Skeletal muscle cell (primary cell): Measurements from ENCODE around the gene MAPKAPK2.

Experiments used
- DNase-seq: peaks from one replicate; pipeline ENCODE4 v3.0.0-alpha.2; 2010; ENCODE audit warnings: low read depth
- H3K4me3 ChIP-seq: 2 replicates; pipeline ENCODE4 v1.5.1; 2011; ENCODE audit warnings: low read depth, mild to moderate bottlenecking, control low read depth, low read length, moderate library complexity

Gene MAPKAPK2

DNA sequence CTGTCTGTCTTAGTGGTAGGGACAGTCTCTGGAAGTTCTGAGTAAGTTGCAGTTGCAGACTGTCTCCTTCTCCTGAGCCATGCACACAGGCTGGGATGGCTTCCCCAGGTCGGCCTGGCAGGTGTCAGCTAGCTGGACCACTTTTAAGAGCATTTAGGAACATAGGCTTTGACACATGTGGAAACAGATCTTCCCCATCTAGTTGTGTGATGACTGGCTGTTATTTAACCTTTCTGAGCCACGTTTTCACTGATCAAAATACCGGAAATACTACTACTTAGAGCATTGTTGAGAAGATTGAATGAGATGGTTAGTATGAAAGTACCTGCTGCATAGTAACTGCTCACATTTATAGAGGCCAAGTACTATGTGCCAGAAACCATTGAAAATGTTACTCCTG, 6.2 kb upstream of the MAPKAPK2 start:
- H3K4me3 ChIP-seq = no peak overlapping the region
- DNase-seq = no peak

DNA sequence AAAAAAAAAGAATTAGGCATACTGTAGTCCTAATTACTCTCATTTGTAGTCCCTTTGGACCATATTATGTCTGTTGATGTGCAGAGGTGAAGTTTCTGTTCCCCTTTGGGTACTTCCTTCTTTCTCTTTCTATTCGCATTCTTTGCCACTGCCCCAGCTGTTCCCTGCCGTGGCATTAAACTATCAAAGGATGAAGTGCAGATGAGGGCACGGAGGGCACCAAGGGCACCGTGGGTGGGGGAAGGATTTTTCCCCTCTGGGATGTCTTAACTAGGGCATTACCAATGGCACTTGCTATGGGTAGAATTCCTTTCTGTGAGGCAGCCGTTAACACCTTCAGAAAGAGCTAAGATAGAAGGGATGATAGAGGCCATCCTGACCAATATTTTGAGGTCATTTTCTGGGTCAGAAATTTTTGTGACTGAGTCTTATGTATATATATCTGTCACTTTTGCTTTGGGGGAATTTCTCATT, 4.9 kb upstream of the MAPKAPK2 start:
- no peak for DNase-seq
- no peak overlapping the region for H3K4me3 ChIP-seq

DNA sequence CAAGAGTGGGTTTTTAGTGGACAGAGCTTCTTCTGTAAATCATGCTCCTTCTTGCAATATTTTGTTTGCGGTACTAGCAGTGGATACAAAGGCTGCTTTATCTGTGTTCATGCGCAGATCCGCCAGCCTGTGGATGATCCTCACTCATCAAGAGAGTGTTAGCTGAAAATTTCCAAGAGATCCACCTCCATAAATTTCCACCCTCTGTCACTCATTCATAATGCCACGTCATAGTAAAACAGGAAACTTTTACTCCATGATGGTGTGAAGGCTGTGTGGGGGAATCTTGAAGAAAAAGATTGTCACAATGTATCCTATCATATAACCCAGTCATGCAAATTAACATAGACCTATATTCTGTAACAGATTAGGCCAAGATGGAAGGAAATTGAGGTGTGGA, 4.4 kb upstream of the MAPKAPK2 start:
- DNase-seq = no peak
- no peak overlapping the region for H3K4me3 ChIP-seq

DNA sequence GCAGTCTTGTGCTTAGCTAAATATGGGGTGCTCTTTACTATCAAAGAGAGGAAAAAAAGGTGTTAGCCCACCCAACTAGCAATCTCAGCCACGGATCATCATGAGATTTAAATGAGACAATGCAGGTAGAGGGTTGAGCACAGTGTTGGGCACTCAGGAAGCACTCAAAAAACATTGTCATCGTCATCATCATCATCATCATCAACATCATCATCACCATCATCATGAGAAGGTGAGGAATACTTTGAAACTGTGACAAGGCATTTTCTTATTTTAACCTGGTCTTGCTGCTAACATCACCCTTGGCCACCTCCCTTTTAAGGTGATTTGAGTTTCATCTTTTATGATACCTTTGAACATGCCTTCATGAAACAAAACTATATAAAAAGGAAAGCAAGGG, 3.3 kb upstream of the MAPKAPK2 start:
- DNase-seq = no peak
- H3K4me3 ChIP-seq = no peak overlapping the region

DNA sequence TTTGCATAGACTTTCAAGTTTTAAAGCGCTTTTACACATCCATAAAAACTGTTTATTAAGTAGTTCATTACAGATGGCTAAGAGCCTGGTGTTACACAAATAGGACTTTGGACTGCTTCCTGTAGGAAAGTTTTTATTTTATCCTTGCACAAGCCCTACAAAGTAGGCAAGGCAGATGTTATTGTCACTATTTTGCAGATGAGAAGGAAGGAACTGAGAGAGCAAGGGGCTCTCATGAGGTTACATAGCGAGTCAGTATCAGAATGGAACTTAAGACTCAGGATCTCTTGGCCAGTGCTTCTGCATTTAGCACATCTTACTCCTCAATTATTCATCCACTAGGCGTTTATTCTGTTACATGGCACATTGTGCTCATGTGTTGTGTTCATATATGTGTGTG, 2.6 kb upstream of the MAPKAPK2 start:
- H3K4me3 ChIP-seq = no peak overlapping the region
- no peak for DNase-seq

DNA sequence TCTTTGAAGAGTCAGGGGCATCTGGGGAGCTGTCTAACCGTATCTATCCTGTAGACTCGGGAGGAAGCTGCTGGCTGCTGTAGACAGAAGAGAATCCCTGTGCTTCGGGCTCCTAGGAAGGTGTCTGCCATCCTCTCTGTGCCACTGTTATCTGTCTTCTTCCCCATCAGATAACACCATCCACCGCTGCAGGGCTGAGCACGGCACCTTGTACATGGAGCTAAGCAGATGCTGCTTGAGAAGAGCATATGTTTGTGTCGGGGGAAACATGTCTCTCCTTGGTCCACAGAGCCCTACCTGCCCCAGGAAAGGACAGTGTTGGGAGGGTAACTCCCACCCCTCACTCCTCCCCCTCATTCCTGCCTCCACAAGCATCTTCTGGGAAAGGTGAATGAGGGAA, 1.4 kb upstream of the MAPKAPK2 start:
- DNase-seq = no peak
- no peak overlapping the region for H3K4me3 ChIP-seq

DNA sequence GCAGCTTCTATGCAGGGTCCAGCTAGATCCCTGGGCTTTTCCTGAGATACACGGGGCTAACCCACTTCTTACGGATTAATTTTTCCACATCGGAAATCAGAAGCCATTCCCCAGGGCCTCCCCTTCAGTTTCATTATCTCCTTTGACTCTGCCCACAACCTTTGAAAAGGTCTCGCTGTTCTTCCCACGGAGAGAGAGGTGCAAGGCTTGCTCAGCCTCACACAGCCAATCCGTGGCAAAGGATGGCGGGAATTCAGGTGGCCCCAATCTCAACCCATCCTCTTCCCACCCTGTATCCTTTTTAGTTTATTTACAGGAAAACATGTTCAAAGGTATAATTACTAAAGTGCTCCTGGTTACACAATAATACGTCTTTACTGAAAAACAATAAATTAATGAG, 702 bp upstream of the MAPKAPK2 start:
- no peak for DNase-seq
- peak overlapping the region; percentile 59 for H3K4me3 ChIP-seq

DNA sequence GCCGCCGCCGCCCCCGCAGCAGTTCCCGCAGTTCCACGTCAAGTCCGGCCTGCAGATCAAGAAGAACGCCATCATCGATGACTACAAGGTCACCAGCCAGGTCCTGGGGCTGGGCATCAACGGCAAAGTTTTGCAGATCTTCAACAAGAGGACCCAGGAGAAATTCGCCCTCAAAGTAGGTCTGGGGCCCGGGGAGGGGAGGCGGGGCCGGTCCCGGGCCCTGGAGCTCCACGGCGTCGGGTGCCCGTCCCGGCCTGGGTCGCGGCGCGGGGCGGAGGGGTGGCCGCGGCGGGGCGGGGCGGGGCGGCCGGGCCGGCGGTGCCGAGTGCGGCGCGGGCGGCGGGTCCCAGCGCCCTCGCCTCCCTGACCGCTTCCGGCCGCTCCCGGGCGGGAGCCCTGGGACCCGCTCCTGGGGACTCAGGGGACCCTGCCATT, 646 bp downstream of the MAPKAPK2 start:
- H3K4me3 ChIP-seq = peak overlapping the region; percentile 75
- no peak for DNase-seq

DNA sequence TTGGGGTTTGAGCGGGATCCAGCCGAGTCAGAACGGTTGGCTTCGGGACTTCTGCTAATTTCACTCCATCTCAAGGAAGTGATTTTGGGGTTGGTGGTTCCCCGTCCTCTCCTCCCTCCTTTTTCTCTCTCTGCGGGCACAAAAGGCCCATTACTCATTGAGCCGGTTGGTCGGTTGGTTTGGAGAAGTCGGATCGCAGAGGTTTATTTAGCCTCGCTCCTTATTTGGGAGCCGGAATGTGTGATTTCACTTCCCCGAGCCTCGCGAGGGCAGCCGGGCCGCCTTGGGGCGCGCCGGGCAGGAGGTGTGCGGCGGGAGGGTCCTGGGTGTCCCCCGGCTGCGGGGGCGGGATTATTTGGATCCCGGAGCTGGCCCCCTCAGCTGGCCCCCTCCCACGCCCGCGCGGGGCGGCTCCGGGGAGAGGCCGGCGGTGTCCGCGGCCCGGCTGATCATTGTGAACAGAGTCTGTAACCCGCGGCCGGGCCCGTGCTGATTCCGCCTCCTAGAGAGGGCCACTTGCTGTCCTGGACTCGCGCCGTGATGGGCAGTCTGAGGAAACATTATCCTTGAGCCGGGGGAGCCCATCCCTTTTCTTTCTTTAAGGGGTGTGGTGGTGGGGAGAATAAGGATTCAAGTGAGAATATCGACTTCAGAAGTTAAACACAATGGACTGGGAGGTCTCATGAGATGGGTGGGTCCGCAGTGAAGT, 1.2 kb downstream of the MAPKAPK2 start:
- no peak for DNase-seq
- peak overlapping the region; percentile 75 for H3K4me3 ChIP-seq

DNA sequence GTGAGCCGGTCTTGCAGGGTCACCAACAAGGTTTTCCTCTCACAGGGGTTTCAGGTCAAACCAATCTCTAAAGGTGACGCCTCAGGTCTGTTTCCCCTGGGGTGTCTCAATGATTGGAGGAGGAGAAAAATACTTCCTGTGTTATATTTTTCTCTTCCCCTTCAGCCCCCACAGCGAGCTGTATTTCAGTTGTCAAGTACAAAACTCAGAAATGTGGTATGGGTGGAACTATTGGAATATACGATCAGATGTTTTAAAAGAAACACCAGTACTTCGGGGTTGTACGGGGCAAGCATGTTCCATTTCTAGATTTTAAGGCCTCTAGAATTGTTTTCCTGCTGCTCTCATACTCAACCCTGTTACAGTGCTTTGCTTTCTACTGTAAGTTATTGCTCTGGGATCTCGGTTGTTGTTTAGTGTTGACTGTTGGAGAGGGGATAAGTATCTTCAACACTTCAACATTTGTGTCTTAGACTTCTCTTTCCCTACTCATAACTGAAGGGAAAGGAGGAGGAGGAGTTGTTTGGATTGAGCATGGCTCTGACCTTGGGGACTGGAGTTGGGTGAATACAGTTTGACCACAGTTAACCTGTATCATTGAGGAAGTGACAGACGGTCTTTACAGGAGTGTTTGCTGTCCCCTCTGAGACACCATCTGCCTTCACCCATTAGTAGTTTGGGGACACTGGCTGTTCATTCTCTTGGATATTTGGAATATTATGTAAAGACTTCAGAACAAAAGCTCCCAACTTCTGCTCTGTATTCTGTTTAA, 2.0 kb downstream of the MAPKAPK2 start:
- DNase-seq = no peak

DNA sequence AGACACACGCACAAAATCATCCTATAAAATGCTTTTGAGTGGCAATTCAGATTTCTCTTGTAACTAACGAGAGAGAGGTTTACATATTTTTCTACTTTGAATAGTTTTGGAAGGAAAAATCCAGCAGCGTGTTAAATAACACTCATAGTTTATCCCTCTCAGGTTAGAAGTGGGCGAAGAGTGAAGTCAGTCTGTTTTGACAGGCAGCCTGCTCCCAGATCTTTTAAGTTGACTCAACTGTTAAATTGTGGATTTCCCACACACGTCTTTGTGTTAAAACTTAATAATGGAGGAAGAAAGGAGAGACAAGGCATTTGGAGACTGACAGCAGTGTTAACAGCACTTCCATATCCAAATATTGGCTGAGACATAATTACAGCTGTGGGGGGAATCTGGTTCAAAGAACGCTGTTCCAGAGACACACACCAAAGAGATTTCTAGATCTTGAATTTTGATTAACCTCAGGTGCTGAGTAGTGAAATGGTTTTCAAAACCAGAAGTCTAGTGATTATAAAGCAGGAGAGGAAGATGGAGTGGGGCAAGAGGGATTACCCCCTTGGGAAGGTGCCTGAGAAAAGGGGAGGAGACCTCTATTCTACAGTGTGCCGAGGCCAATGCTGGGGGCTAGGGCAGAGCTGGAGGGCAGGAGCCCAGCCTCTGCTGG, 2.7 kb downstream of the MAPKAPK2 start:
- no peak for DNase-seq
- H3K4me3 ChIP-seq = peak overlapping the region; percentile 75

More for the DNA sequence above, 2.0 kb downstream of the MAPKAPK2 start:
- peak overlapping the region; percentile 75 for H3K4me3 ChIP-seq

DNA sequence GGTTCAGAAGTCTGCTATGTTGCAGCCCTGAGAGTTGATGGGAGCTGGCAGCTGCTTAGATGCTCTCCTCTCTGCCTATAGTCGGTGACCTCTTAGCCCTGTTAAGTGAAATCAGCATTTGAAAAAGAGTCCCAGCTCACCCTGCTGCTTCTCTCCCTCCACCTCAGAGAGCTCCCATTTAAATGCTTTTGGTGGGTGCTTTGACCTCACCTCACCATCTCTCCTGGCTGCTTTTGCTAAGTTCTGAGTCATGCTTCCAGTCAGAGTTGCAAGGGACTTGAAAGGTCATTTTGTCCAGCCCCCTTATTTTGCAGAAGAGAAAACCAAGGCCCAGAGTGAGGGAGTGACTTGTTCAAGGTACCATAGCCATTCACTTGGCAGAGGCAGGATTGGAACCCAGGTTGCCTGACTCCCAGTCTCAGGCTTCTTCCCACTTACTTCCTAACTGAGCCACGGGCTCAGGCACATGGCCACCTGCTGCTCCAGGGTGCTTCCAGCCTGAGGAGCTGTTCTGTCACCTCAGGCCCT, 3.3 kb downstream of the MAPKAPK2 start:
- peak overlapping the region; percentile 75 for H3K4me3 ChIP-seq
- no peak for DNase-seq

DNA sequence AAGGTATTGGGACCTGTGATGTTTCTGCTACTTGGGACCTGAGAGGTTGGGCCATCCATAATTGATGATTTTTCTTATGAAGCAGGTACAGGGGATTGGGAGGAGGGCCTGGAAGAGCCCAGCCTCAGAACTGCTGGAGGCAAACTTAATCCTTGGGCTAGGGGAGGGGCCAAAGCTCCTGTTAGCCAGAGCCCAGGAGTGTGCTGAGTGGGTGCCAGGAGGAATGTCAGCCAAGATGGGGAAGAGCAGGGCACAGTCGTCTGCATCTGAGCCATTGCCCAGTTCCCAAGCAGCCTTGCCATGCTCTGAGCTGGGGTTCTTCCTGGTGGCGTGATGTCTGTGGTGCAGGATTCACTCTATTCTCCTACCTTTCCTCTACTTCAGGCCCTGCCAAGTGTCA, 5.8 kb downstream of the MAPKAPK2 start:
- no peak for DNase-seq
- no peak overlapping the region for H3K4me3 ChIP-seq

DNA sequence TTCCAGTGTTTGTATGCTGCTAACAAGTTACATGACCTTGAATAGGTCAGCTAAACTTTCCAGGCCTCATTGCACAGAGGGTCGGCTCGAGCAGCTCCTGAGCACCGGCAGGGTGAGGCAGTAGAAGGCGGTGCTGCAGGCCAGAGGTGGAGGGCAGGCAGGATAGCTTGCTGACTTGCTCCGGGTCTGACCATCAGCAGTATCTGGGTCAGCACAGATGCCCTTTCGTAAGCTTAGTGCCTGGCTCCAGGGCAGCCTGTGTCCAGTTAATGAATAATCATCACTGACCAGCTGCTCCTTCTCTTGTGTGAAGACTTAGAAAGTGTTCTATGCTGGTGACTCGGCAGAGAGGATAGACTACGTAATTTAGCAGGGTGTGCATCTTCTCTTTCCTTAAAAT, 6.9 kb downstream of the MAPKAPK2 start:
- H3K4me3 ChIP-seq = no peak overlapping the region
- DNase-seq = no peak

DNA sequence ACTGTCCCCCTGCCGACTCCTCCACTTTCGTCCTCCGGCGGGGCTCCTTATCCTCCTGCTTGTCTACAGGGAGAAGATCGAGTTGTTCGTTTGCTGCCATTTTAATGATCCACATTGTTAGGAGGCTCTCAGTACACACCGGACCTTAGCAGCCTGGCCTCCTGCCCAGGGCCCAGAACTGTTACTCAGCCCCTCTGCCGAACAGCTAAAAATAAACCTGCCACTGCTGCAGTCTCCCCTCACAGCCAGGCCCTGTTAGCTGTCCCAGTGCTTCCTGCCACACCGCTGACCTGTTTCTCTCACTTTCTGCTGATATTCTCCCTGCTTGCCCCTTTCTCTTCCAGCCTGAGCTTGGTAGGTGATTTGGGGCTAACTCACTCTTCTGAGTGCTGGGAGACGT, 8.3 kb downstream of the MAPKAPK2 start:
- H3K4me3 ChIP-seq = no peak overlapping the region
- no peak for DNase-seq

DNA sequence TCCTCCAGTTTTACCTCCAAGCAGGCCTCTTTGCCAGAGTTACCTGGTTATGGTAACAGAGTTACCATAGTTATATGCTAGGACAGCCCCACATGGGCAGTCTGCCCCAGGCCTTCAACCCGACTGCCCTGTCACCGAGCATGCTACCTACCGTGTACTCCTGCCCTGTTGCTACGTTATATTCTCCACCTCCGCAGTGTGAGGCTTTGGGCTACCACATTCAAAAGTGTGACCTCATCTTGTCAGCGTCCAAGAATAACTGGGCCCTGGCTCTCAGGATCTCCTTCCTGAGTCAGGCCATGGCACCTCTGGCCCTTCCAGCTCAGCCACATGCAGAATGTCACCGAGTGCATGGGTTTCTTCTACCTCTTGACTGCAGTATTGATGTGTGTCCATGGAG, 8.9 kb downstream of the MAPKAPK2 start:
- no peak overlapping the region for H3K4me3 ChIP-seq
- no peak for DNase-seq

DNA sequence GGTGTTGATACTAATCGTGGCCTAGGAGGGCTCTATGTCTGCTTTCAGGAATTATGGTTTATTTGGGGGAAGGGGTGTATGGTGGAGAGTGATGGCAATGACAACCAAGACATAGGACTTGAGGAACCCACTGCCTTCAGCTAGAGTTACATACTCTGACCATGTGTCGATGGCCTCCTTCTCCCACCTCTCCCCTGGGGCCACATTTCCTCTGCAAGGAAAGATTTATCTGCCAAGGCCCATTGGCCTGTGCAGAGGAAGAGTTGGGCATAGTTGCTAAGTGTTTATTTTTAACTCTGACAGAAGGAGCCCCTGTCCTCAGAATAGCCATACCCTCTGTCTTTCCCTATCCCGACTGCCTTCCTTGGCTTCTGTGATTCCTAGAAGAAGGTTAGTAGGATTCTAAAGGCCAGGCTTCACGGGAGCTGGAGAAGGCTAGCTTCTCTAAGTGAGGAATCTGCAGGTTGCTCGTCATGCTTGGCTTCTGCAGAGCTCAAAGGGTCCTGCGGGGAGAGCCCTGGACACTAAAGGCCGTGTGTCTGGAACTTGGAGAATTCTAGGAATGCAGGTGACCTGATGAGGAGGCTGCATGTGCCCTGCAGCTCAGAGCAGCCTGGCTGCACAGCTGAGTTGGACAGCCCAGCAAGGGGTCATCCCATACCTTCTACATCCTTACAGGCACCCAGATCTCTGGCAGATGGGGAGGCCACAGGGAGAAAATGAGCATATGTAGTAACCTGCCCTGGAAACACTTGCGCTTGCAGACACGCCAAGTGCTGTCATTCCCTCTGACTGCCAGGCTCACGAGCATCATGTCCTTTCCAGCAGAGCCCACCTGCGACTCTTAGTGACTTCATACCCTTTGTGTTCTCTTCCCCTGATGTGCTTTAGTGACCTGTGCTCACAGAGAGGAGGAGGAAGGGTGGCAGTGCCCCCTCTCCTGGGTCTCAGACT, 9.7 kb downstream of the MAPKAPK2 start:
- no peak overlapping the region for H3K4me3 ChIP-seq
- no peak for DNase-seq

DNA sequence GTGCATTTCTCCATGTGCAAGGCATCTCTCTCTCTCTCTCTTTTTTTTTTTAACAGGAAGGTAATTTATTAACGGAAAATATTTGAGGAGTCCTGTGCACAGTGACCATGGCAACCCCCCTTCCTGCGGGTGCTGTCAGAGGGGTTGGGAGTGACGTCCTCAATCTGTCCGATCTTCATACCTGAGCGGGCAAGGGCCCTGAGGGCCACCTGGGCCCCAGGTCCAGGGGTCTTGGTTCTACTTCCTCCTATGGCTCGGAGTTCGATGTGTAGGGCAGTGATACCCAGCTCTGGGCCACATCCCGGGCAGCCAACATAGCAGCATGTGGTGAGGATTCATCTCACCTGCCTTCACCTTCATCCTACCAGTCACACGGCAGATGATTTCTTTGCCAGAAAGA, 11.0 kb downstream of the MAPKAPK2 start:
- H3K4me3 ChIP-seq = no peak overlapping the region
- DNase-seq = no peak
